Activated CD4-positive, alpha-beta T cell treated with anti-CD3 and anti-CD28 coated beads for 1 hour (primary cell): ENCODE measurements around the gene TXNDC16.

ENCODE experiments used
- DNase-seq: peaks from one replicate; pipeline ENCODE4 v3.0.0-alpha.2; 2020

TXNDC16 gene

DNA sequence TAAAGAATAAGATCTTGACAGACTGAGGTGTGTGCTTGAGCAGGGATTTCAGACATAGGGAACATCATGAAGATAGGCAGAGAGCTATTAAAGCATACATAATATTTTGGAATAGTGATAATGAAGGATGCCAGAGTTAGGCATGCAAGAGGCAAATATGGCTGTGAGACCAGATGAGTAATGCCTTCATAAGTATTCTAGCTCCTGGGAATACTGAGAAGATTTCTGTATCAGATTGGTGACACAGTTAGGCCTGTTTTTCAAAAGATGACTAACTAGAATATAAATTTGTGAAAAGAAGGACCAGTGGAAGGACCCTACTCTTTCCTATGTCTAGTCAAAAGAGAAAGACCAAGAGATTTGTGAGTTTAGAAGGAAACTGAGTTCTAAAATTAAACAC lies 108.8 kb downstream of the TXNDC16 start:
- no peak for DNase-seq

DNA sequence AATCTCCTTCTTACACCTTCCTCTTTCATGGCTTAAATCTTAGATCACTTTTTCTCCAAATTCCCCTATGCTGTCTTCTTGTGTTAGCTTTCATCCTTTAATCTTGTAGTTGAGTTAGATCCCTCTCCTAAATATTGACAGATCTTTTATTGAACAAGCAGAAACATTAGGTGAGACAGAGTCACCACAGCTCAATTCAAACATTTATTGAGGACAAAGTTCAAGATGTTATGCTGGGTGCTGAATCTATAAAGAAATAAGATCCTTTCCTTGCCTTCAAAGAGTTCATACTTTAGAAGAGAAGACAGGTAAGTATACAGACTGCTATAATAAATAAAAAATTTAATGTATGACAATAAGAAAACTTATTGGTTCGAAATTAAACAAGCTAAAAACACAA lies 109.7 kb downstream of the TXNDC16 start:
- no peak for DNase-seq

DNA sequence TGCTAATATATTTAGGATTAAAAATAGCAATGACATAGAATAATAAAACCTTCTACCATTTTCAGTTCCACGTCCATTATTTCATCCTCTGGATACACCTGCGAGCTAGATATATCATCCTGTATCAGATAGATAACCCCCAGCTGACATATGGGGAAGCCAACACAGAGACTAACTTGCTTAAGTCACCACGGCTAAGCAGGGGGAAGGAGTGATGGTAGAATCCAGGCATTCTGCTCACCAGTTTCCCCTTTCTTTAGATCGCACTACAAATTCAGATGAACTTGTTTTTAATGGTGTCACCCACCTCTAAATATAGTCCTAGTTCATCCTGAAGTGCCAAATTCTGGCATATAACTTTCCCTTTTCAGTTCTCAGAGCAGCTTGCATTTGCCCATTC lies 110.1 kb downstream of the TXNDC16 start:
- DNase-seq: no peak

DNA sequence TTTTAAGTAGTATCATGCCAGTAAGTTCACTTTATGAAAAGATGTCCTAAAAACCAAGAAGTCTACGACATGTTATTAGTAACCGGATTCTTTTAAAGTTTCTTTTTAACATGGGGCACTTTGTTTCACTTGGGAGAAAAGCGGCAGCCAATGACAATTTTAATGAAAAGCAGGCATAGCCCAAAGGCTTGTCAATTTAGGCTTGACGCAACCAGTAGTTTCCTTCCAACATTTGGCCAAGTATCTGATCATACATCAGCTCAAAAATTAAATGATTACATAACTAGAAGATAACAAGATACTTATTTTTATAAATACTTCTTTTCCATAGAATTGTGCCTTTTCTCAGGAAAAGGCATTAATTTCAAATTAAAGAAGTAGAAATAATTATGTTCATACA lies 112.8 kb downstream of the TXNDC16 start:
- no peak for DNase-seq

DNA sequence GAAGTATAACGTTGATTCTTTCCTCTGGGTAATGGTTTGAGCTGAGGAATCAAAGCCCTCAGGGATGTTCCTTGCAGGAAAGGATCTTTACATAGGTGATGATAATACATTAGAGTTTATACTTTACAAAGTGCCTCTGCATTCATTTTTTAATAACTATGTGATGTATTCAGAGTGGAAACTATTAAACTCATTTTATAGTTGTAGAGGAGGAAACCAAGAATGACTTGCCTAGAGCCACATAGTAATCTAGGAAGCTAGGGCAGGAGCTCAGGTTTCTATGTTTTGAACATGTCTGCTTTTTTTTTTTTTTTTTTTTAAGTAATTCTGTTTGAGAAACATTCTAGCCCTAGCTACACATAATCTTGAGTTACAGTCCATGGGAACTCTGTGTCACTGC lies 117.3 kb downstream of the TXNDC16 start:
- no peak for DNase-seq

DNA sequence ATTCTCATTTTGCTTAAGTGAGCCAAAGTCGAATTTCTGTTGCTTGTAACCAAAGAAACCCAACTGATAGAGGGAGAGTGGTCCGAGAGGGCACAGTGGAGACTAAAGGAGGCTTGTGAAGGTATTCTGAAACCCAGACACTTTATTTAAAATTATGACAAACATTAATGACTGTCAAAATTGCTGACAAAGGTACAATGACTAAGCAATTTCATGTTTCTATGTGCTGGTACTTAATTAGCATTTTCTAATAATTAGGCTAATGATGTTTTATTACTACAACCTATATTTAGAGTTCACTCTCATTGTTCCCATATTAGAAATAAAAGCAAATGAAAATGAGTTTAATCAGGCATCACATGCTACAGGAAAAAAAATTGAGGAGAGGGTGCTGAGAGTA lies 121.8 kb downstream of the TXNDC16 start:
- no peak for DNase-seq

DNA sequence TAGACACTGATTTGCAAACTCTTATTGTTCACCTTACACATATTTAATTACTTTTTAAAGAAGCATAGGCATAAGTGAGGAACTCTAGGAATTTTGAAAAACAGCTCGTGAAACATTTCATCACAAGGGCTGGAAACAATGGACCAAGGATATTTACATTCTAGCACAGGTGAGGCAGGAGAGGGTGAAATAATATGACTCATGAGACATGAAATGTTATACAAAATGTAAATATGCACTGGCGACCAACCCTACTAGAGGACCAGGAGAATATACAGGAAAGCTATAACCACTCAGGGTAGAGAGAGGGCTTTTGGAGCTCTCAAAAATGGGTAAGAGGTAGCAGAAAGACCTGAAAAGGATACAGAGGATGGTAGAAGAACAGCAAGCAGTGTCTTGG lies 122.9 kb downstream of the TXNDC16 start:
- DNase-seq: no peak

DNA sequence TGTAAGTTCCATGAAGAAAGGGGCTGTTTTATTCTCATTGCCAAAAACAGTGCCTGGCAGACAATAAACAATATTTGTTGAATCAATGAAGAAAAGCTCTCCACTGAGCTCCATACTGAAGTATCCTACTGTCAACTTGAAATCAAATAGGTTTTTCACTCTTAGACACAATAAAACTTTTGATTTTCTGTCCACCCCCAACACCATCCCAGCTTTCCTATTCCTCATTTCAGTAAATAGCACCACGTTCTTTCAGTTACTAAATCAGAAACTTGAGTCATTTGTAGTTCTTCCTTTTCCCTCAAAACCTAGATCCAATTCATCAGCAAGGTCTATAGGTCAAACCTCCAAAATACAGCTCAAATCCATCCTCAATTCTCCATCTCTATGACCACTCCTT lies 124.8 kb downstream of the TXNDC16 start:
- DNase-seq: no peak

DNA sequence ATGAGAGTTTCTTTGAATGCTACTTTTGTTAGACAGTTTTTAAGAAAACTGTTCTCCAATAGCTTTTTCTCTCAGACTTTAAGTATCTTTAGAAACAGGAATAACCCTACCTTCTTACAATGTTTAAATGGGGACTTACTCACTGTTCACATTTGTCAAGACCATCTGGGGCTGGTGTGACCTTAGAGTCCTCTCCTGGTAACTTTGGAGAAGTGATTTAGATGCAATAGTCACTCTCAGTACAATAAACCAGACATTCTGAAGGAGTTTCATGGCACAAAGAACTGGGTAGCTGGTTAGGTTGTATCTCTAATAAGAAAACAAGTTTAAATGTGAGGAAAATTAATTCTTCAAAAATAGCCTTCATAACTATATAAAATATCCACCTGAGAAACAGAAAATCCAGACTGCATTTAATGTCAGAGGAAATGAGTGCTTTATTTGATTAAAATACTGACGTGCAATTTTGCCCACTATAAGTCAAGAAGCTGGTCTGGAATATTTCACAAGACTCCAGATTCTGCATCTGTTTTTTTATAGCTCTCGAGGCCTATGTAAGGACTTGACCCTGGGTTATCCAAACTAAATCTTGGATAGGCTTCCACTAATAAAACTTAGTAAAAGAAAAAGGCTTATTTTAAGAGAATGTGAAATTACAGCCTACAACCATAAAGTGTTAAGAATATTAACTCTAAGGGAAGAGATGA lies 129.5 kb downstream of the TXNDC16 start:
- no peak for DNase-seq

DNA sequence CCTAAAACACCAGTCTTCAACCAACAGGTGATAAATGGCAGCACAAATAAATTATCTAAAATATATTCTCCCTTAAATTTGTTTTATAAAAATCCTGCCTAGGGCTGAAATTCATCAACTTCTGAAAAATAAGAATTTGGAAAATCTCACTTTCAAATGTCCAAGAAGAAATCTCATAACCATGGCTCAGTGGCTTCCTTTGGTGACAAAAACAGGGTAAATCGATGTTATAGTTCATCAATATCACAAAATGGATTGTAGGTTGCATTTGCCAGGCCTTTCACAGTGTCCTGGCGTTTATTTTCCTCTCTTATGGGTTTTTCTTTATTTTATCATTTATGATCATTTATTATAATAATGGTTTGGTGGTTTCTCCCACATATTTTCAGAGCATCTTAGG lies 135.2 kb downstream of the TXNDC16 start:
- DNase-seq: no peak

DNA sequence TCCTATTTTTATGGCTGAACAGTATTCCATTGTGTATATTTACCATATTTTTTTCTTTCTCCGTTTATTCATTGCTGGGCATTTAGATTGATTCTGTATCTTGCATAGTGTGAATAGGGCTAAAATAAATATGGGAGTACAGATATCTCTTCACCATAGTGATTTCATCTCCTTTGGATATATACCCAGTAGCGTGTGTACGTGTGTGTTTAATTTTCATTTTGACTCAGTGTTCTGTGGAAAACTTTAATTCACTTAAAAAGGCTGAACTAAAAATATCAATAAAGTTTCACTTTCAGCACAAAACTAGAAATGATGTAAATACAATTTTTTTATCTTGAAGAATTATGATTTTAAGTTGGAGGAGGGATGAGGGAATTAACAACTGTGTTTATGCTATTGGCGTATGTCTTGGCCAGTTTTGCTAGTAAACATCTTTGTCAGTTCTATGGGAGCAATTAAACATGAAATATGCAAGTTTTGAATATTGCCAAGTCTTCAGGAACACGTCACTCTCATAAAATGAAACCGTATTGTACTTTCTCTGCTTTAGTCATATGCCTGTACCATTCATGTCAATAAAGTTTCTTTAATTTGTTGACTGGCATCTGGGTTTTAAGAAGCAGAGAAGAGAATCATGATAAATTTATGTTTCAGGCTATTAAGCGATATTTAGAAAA lies 138.4 kb downstream of the TXNDC16 start:
- DNase-seq: no peak

DNA sequence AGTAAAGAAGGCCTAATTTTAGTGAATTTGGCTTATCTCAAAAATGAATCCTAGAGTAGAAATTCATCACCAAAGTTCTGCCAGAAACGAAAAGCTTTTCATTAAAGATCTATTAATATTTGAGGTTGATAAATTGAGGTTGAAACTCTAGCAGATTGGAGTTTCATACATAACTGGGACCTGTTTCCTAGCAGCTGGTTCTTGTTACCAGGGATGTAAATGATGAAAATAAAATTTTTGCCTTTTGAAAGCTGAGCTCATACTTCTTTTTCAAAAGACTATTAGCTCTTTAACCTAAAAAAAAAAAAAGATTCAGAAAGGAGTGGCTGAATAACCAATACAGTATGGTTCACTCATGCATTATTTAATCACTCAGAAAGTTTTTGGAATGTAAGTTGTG lies 139.9 kb downstream of the TXNDC16 start:
- no peak for DNase-seq

DNA sequence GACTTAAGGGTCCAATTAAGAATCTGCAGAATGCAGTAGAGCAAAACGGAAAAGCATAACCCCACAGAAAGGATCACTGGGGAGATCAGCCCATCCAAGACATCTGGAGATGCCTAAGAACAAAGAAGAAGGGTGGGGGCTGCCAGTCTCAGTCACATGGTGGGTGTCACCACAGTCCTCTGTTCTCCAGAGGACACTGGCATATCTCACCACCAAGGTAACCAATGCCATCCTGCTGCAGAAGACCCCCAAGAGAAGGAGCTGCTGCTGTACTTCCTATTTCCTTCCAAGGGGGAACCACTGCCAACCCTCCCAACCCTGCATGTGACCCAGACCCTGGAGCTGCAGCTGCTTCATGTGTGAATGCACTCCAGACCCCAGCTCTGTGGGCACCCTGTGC lies 147.0 kb downstream of the TXNDC16 start:
- DNase-seq: no peak

DNA sequence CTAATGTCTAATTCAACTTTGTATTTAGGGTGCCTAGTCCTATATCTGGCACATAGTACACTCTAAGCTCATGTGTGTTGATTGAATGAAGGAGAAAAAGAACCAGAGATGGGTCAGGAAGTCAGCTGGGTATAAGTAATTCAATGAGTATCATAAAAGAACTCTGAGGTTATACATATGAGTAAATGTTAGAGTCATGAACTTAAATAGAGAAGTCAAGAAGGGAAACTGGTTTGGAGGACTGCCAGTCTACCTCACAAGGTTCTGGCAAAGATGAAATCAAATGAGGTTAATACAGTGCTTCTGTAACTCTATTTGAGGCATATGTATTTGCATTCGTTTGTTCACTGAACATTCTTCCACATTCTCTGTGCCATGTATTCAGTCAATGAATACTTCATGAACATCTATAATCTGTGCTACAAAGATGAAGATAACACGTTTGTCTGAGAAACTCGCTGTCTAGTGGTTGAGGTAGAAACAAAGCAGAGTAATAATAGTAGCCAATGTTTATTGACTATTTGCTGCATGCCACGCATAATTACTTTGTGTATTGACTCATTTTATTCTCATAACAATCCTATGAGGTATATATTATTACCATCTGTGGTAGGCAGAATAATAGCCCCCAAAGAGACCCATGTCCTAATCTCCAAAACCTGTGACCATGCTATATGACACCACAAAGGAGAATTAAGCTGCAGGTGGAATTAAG lies 149.3 kb downstream of the TXNDC16 start:
- DNase-seq: no peak

DNA sequence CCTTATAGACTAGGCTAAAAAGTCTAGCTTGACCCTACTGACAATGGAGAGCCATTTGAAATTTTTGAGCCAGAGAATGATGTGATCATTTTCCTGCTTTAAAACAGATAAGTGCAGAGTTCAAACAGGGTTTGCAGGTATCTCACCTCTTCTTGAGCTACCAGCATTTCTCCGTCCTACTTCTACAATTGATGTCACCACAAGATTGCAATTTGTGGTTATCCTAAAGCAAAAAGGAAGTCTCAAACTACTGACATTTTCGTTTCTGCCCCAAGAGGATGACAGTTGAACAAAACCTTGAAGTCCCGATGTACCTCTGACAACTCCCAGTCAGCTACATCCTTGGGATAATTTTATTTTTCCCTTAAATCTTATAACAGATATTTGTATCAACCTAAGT lies 151.5 kb downstream of the TXNDC16 start:
- DNase-seq: no peak

DNA sequence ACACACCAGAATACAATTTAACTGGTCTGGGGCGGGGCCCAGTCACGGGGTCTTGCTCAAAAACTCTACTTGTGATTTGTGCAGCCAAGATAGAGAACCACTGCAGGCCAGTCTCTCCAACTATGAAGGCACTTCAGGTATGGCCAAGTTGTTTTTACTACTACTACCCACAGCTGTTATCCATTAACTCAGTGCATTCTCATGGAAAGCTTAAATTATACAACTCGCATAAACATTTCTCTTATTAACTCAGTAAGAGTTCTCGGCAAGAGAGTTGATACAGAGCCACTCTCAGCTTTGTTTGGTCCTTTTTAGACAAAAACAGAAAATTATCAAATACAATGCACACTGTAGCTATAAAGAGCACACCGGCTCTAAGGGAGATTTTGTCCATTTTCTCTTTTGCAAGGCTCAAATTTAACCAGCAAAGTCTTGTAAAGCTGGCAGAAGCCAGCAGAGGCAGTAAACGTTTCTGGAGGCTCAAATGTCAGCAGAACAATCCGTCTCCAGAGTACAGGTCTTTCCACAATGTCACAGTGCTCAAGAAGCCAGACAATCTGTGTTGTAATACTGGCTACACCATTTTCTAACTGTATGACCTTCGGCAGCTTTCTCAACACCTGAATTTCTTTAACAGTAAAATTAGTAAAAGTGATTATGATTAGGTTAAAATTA lies 152.2 kb downstream of the TXNDC16 start:
- no peak for DNase-seq

DNA sequence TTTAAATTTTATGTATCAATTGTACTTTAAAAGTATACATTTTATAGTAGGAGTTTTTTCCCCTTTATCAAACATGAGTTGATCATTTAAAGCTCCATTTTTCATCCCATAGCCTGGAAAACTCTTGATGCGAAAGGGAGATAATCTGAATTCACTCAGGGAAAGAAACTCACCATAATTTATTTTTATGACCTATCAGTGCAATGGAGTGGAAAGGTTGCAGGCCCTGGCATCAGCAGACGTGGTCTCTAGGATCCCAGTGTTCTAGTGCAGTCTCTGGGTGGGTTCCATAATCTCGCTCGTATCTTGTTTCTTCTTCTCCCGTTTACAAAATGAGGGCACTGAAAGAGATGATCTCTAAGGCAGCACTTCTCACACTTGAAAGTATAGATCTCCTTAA lies 153.2 kb downstream of the TXNDC16 start:
- DNase-seq: no peak

DNA sequence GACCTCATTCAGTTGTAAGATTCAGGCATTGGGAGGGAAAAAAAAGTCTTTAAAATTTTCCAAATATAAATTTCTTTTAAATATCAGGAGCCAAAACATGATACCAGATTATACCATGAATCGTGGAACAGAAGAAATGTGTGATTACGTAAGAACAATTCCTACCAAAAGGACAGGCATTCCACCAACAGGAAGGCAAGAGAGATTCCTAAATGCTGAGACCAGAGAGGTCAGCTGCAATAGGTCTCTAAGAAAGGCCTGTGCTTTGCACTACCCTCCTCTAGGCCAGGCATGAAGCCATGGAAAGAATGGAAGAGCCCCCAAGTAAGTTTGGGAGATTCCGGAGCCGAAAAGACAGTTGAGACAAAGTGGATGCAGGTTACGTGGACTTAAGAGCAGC lies 154.5 kb downstream of the TXNDC16 start:
- DNase-seq: no peak

DNA sequence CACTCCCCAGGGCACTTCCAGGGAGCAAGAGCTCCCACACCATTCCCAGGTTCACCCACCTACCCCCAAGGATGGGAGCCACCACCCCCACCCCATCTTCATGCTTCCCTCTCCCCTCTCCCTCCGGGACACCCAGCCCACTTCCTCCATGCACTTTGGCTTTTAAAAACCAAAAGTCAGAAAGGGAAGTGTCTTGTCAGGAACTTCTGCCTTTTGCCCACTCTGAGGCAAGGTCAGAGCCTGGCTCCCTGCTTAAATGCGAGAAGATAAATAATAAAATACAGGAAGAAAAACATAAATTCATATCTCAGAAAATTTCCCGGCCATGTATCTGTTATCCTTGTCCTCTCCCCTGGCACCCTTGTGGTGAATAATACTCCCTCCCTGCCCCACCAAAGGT lies 156.6 kb downstream of the TXNDC16 start:
- DNase-seq: no peak

DNA sequence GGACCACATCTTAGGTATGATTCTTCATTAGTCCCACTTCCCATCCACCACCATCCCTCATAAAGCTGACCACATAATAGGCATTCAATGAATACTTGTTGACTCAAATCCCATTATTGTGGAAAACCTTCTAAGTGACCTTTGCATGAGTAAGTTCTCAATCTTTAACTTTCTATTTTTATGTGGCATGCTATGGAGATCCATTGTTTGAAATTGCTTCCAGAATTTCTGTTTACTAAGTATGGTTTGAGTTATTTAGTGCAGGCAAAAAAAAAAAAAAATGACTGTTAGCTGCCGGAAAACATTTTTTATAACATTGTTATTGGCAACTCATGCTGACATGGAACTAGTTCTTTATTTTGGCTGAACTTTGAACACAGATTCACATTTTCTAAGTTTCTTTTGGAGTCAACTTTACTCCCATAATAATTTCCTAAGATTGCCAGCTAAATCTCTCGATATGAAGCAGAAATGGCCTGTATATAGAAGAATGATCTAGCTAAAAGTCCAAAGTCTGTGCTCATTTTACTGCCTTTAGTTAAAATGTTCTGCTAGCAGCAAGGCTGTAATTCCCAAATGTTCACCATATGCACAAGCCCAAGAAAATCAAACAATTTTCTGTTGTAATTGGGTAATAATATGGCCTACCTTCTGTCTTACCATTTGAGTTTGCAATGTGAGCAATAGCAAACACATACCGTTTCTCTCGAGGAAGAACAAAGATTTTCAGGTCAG lies 160.3 kb downstream of the TXNDC16 start:
- DNase-seq: no peak
